Stomach (tissue), 9 donors: ENCODE measurements around the gene QSER1. TPM values are rescaled to one million over a fixed set of nuclear protein-coding genes. Genes with fewer than 3 reads are reported as not detected.

ENCODE experiments used
- DNase-seq, 2 donors: peaks; one replicate each; pipeline versions ENCODE4 v3.0.0 to v3.0.0-alpha.2; 2013 to 2019
- H3K27ac ChIP-seq, 5 donors: fragments of 200-600 bp in 4 of 5; sonication (generic) in 4 of 5; one replicate each; pipeline ENCODE4 v1.5.1; 2013 to 2019; ENCODE audit warnings: mild to moderate bottlenecking in 1 of 5, moderate library complexity in 1 of 5
- H3K27me3 ChIP-seq, 3 donors: fragments of 200-600 bp; sonication (generic); one replicate each; pipeline ENCODE4 v1.5.1; 2017 to 2019; ENCODE audit warnings: mixed run types in 1 of 3
- H3K36me3 ChIP-seq, 4 donors: fragments of 200-600 bp; sonication (generic); 1 replicate in 3 of 4; 2 replicates in 1 of 4; pipeline ENCODE4 v1.5.1; 2016 to 2019
- H3K4me1 ChIP-seq, 4 donors: fragments of 200-600 bp; sonication (generic); one replicate each; pipeline ENCODE4 v1.5.1; 2016 to 2019
- H3K4me3 ChIP-seq, 4 donors: fragments of 200-600 bp; sonication (generic) in 3 of 4; one replicate each; pipeline ENCODE4 v1.5.1; 2016 to 2019; ENCODE audit warnings: mild to moderate bottlenecking in 1 of 4
- H3K9me3 ChIP-seq, 4 donors: fragments of 200-600 bp; sonication (generic); one replicate each; pipeline ENCODE4 v1.5.1; 2016 to 2019
- CTCF ChIP-seq, 7 experiments: fragments of 450-650 bp in 4 of 7; fragments of 200-600 bp in 3 of 7; sonication (generic) in 3 of 7; IDR thresholded peaks; one replicate each; pipeline ENCODE4 v1.5.1; 2016 to 2019; ENCODE audit warnings: antibody characterized with exemption in 7 of 7, control low read depth in 2 of 7, mild to moderate bottlenecking in 1 of 7
- EP300 ChIP-seq: sonication (generic); formaldehyde crosslinking; IDR thresholded peaks from one replicate; pipeline ENCODE4 v1.6.1; 2017; ENCODE audit warnings: antibody characterized with exemption
- POLR2A ChIP-seq, 4 donors: fragments of 450-650 bp; IDR thresholded peaks; one replicate each; pipeline ENCODE4 v1.6.1; 2016; ENCODE audit warnings: antibody characterized with exemption in 4 of 4, control low read depth in 2 of 4, mild to moderate bottlenecking in 1 of 4, moderate library complexity in 1 of 4
- POLR2AphosphoS5 ChIP-seq, 3 donors: sonication (generic); formaldehyde crosslinking; IDR thresholded peaks; one replicate each; pipeline ENCODE4 v1.6.1; 2016; ENCODE audit warnings: antibody characterized with exemption in 3 of 3
- WGBS, 5 donors: extraction: QIAGEN DNeasy Blood & Tissue Kit in 3 of 5; methylation state at CpG; one replicate each; pipeline versions ENCODE4 v1.1.5 to v1.1.7; 2013 to 2018; 5-methylcytosine and 5-hydroxymethylcytosine counted together
- intact Hi-C: fragments of 100-400 bp; cut with DNase I; formaldehyde crosslinking; loops from one replicate; pipeline ENCODE4 v1.15.1; 2023; ENCODE audit warnings: low total_unique reads
- polyA plus RNA-seq, 3 donors: library from polyadenylated mRNA; stranded (reverse); fragments of 200-250 nt; gene quantifications; one replicate each; pipeline ENCODE4 v1.2.3, GENCODE V29; 2013
- total RNA-seq, 5 donors: library from RNA; depleted of rRNA; stranded (reverse); fragments of >200 nt; gene quantifications; one replicate each; pipeline versions ENCODE4 v1.1.0 to v1.2.3, GENCODE V29; 2014 to 2016
- donor health status: healthy with polysubstance abuse.
- donor health status: Bipolar disorder and iron deficiency.
- donor health status: healthy.

The QSER1 gene
- total and polyA plus RNA-seq, 8 donors = 2.6 to 51.3 (median 13.5) TPM

- H3K27ac ChIP-seq = no peak overlapping the region
- intact Hi-C loops = no loop called here
- no peaks in the 10 kb centered on the region for H3K9me3 ChIP-seq
- peaks cover 8 to 32% (median 28%) of the 10 kb centered on the region in 4 donors for H3K36me3 ChIP-seq
- no peaks in the 10 kb centered on the region for H3K27me3 ChIP-seq
- H3K4me1 ChIP-seq = peaks cover 0 to 6% (median 0%) of the 10 kb centered on the region in 4 donors
- no peak for DNase-seq
- TF ChIP-seq POLR2A (IDR thresholded peaks at IDR 0.05) (no peak), CTCF (IDR thresholded peaks at IDR 0.05) (no peak), EP300 (no peak), POLR2AphosphoS5 (IDR thresholded peaks at IDR 0.05) (no peak)
- no peak overlapping the region for H3K4me3 ChIP-seq
Measured at GRCh38 chr11:32939866-32940265, 47.3 kb downstream of the QSER1 start.

GRCh38 chr11:32940865-32941264, 48.3 kb downstream of the QSER1 start:
- Histone ChIP-seq H3K27me3 (no peaks in the 10 kb centered on the region), H3K36me3 (peaks cover 8 to 22% (median 18%) of the 10 kb centered on the region in 4 donors), H3K9me3 (no peaks in the 10 kb centered on the region), H3K4me3 (no peak overlapping the region), H3K4me1 (peaks cover 0 to 6% (median 0%) of the 10 kb centered on the region in 4 donors), H3K27ac (no peak overlapping the region)
- TF ChIP-seq EP300 = no peak
- TF ChIP-seq POLR2AphosphoS5 (IDR thresholded peaks at IDR 0.05) = no peak
- no peak for TF ChIP-seq POLR2A (IDR thresholded peaks at IDR 0.05)
- TF ChIP-seq CTCF (IDR thresholded peaks at IDR 0.05) = no peak
- intact Hi-C loops = no loop called here
- DNase-seq = no peak
- 81 to 93% (median 85%) methylated on average over 1 of the region's 1 CpG for WGBS, 5 donors

GRCh38 chr11:32947978-32948377, 55.4 kb downstream of the QSER1 start:
- TF ChIP-seq POLR2AphosphoS5 (IDR thresholded peaks at IDR 0.05) = no peak
- no peak for TF ChIP-seq EP300
- no peak for TF ChIP-seq POLR2A (IDR thresholded peaks at IDR 0.05)
- no peak for TF ChIP-seq CTCF (IDR thresholded peaks at IDR 0.05)
- Histone ChIP-seq H3K27me3 (no peaks in the 10 kb centered on the region), H3K36me3 (no peaks in the 10 kb centered on the region), H3K9me3 (no peaks in the 10 kb centered on the region), H3K4me1 (no peaks in the 10 kb centered on the region), H3K4me3 (no peak overlapping the region), H3K27ac (no peak overlapping the region)
- intact Hi-C loops = no loop called here
- no peak for DNase-seq
- 51 to 83% (median 73%) methylated on average over 2 of the region's 2 CpGs for WGBS, 5 donors

- Histone ChIP-seq H3K27me3 (no peaks in the 10 kb centered on the region), H3K36me3 (peaks cover 0 to 12% (median 3%) of the 10 kb centered on the region in 4 donors), H3K27ac (no peak overlapping the region), H3K4me1 (no peaks in the 10 kb centered on the region), H3K9me3 (no peaks in the 10 kb centered on the region), H3K4me3 (no peak overlapping the region)
- intact Hi-C loops = no loop called here
- DNase-seq = no peak
- TF ChIP-seq POLR2A (IDR thresholded peaks at IDR 0.05) (no peak), CTCF (IDR thresholded peaks at IDR 0.05) (no peak), POLR2AphosphoS5 (IDR thresholded peaks at IDR 0.05) (no peak), EP300 (no peak)
Measured at GRCh38 chr11:32949739-32950138, 57.1 kb downstream of the QSER1 start.
